H1 (cell line): ENCODE data around the gene PIGL. TPM values are rescaled to one million over a fixed set of nuclear protein-coding genes. Genes with fewer than 3 reads are reported as not detected.

Source experiments
- CTCF ChIA-PET: fragments of 300-600 bp; sonication (Branson Sonifier 250); formaldehyde crosslinking; loops from one replicate; lab custom pipeline; 2021; ENCODE audit not compliant: partially characterized antibody; lab: Charles Lee
- POLR2A ChIA-PET: fragments of 300-600 bp; sonication (Branson Sonifier 250); formaldehyde crosslinking; loops from one replicate; lab custom pipeline; 2021; ENCODE audit warnings: inconsistent platforms; ENCODE audit not compliant: partially characterized antibody; lab: Charles Lee
- DNase-seq, 2 experiments: peaks; one replicate each; pipeline versions ENCODE4 v3.0.0 to v3.0.0-alpha.2; 2010 to 2022; ENCODE audit warnings: low spot score in 2 of 2, low read depth in 1 of 2, mixed read lengths in 1 of 2
- FAIRE-seq: peaks from 2 replicates; lab custom pipeline; 2011; peaks lifted over from hg19 to GRCh38; lab: Jason Lieb, UNC
- H2AFZ ChIP-seq: 2 replicates; pipeline ENCODE4 v1.8.1; 2012; ENCODE audit warnings: low read length, inconsistent platforms
- H2AK5ac ChIP-seq: 2 replicates; pipeline ENCODE4 v1.6.1; 2013; ENCODE audit warnings: low read depth, low read length
- H2BK120ac ChIP-seq: replicated peaks from 2 replicates; pipeline ENCODE3; 2013; ENCODE audit warnings: low read depth, low read length, inconsistent platforms
- H2BK12ac ChIP-seq: 2 replicates; pipeline ENCODE4 v1.6.1; 2013; ENCODE audit warnings: low read depth, low read length
- H2BK15ac ChIP-seq: 2 replicates; pipeline ENCODE4 v1.6.1; 2013; ENCODE audit warnings: low read length
- H2BK20ac ChIP-seq: 2 replicates; pipeline ENCODE4 v1.6.1; 2013; ENCODE audit warnings: low read length
- H2BK5ac ChIP-seq: 2 replicates; pipeline ENCODE4 v1.6.1; 2013; ENCODE audit warnings: low read depth, low read length
- H3K14ac ChIP-seq: 2 replicates; pipeline ENCODE4 v1.6.1; 2013; ENCODE audit warnings: inconsistent platforms; ENCODE audit not compliant: insufficient read length
- H3K18ac ChIP-seq: 2 replicates; pipeline ENCODE4 v1.6.1; 2013; ENCODE audit warnings: low read length; ENCODE audit errors: extremely low read depth
- H3K23ac ChIP-seq: 2 replicates; pipeline ENCODE4 v1.6.1; 2013; ENCODE audit warnings: inconsistent platforms; ENCODE audit not compliant: insufficient read length
- H3K23me2 ChIP-seq: 2 replicates; pipeline ENCODE4 v1.6.1; 2013; ENCODE audit warnings: low read depth, low read length
- H3K27ac ChIP-seq: 2 replicates; pipeline ENCODE4 v1.6.1; 2011; ENCODE audit warnings: low read depth, low read length, inconsistent platforms
- H3K27me3 ChIP-seq, 4 experiments: replicated peaks in 1 of 4; 1 replicate in 1 of 4; 2 replicates in 3 of 4; pipeline versions ENCODE4 v1.6.1 to v1.8.1; 2011 to 2013; ENCODE audit warnings: low read length in 3 of 4, mild to moderate bottlenecking in 3 of 4, inconsistent platforms in 2 of 4, mixed read lengths in 2 of 4, moderate library complexity in 1 of 4; ENCODE audit not compliant: control insufficient read depth in 3 of 4, insufficient read depth in 3 of 4; ENCODE audit errors: extremely low read depth in 1 of 4
- H3K36me3 ChIP-seq, 4 experiments: 2 replicates each; pipeline versions ENCODE4 v1.6.1 to v1.8.1; 2011 to 2013; ENCODE audit warnings: mild to moderate bottlenecking in 4 of 4, low read length in 3 of 4, moderate library complexity in 2 of 4, control low read depth in 1 of 4, inconsistent platforms in 1 of 4; ENCODE audit not compliant: insufficient read depth in 4 of 4, control insufficient read depth in 2 of 4
- H3K4ac ChIP-seq: replicated peaks from 2 replicates; pipeline ENCODE3; 2013; ENCODE audit warnings: low read length, low read depth, mixed read lengths, inconsistent platforms; ENCODE audit not compliant: insufficient read length
- H3K4me1 ChIP-seq, 4 experiments: replicated peaks in 1 of 4; 1 replicate in 1 of 4; 2 replicates in 3 of 4; pipeline versions ENCODE4 v1.6.1 to v1.8.1; 2011 to 2013; ENCODE audit warnings: low read length in 3 of 4, inconsistent platforms in 2 of 4, mixed read lengths in 1 of 4; ENCODE audit not compliant: insufficient read depth in 4 of 4, control insufficient read depth in 3 of 4
- H3K4me2 ChIP-seq, 2 experiments: 2 replicates each; pipeline versions ENCODE4 v1.6.1 to v1.8.1; 2011 to 2013; ENCODE audit warnings: low read depth in 2 of 2, low read length in 2 of 2, control low read depth in 1 of 2, inconsistent platforms in 1 of 2, mild to moderate bottlenecking in 1 of 2; ENCODE audit not compliant: insufficient read depth in 1 of 2
- H3K4me3 ChIP-seq, 4 experiments: fragments of 200-600, 300-600 bp in 1 of 4; sonication (generic), shearing (Covaris generic), sonication (Bioruptor Twin) in 1 of 4; 2 replicates each; pipeline versions ENCODE4 v1.5.1 to v1.8.1; 2011 to 2016; ENCODE audit warnings: low read length in 4 of 4, low read depth in 3 of 4, control low read depth in 2 of 4, inconsistent platforms in 2 of 4, mild to moderate bottlenecking in 2 of 4, mixed read lengths in 1 of 4, moderate library complexity in 1 of 4; ENCODE audit not compliant: insufficient read depth in 2 of 4; ENCODE audit errors: extremely low read depth in 1 of 4
- H3K56ac ChIP-seq: replicated peaks from 2 replicates; pipeline ENCODE3; 2013; ENCODE audit warnings: low read depth, mild to moderate bottlenecking, mixed read lengths, low read length, inconsistent platforms; ENCODE audit not compliant: insufficient read length
- H3K79me1 ChIP-seq: 2 replicates; pipeline ENCODE4 v1.6.1; 2013; ENCODE audit warnings: low read depth, low read length, control low read depth
- H3K79me2 ChIP-seq, 2 experiments: 2 replicates each; pipeline versions ENCODE4 v1.6.1 to v1.8.1; 2012 to 2013; ENCODE audit warnings: low read length in 2 of 2, mild to moderate bottlenecking in 2 of 2, inconsistent platforms in 1 of 2; ENCODE audit not compliant: insufficient read depth in 2 of 2, control insufficient read depth in 1 of 2
- H3K9ac ChIP-seq, 4 experiments: replicated peaks in 1 of 4; 1 replicate in 1 of 4; 2 replicates in 3 of 4; pipeline versions ENCODE4 v1.6.1 to v1.8.1; 2011 to 2013; ENCODE audit warnings: low read depth in 3 of 4, low read length in 3 of 4, control low read depth in 2 of 4, mild to moderate bottlenecking in 2 of 4, moderate library complexity in 2 of 4, inconsistent platforms in 1 of 4; ENCODE audit errors: extremely low read depth in 1 of 4
- H3K9me3 ChIP-seq, 2 experiments: 2 replicates each; pipeline versions ENCODE4 v1.6.1 to v1.8.1; 2012 to 2013; ENCODE audit warnings: mild to moderate bottlenecking in 2 of 2, moderate library complexity in 2 of 2, control low read depth in 1 of 2, inconsistent platforms in 1 of 2, low read depth in 1 of 2, low read length in 1 of 2, mixed read lengths in 1 of 2; ENCODE audit not compliant: insufficient read depth in 2 of 2
- H4K20me1 ChIP-seq, 2 experiments: replicated peaks in 1 of 2; 2 replicates each; pipeline versions ENCODE3 to v1.8.1; 2011 to 2013; ENCODE audit warnings: inconsistent platforms in 2 of 2, low read length in 2 of 2, mild to moderate bottlenecking in 1 of 2; ENCODE audit not compliant: insufficient read depth in 2 of 2, control insufficient read depth in 1 of 2
- H4K5ac ChIP-seq: 2 replicates; pipeline ENCODE4 v1.6.1; 2013; ENCODE audit warnings: low read length, low read depth, mixed read lengths, inconsistent platforms; ENCODE audit not compliant: insufficient read length
- H4K8ac ChIP-seq: 2 replicates; pipeline ENCODE4 v1.8.0; 2013; ENCODE audit warnings: mild to moderate bottlenecking, moderate library complexity, low read length, inconsistent platforms; ENCODE audit not compliant: insufficient read depth; ENCODE audit errors: extremely low read depth
- H4K91ac ChIP-seq: replicated peaks from 2 replicates; pipeline ENCODE3; 2013; ENCODE audit warnings: low read length, mixed read lengths, inconsistent platforms; ENCODE audit not compliant: insufficient read length
- FOSL1 ChIP-seq: IDR thresholded peaks from 2 replicates; pipeline ENCODE4 v1.6.1; 2011; ENCODE audit warnings: mild to moderate bottlenecking, low read depth, low read length, moderate library complexity; ENCODE audit not compliant: insufficient read depth
- NANOG ChIP-seq: IDR thresholded peaks from 2 replicates; pipeline ENCODE4 v1.6.1; 2011; ENCODE audit warnings: low read length, low read depth, mild to moderate bottlenecking, inconsistent platforms; ENCODE audit not compliant: insufficient read depth, poor library complexity, severe bottlenecking
- WGBS, 2 experiments: shearing (Covaris generic) in 1 of 2; methylation state at CpG; one replicate each; pipeline versions ENCODE4 v1.1.6 to v1.1.7; 2013 to 2015; ENCODE audit warnings: low lambda C conversion rate in 2 of 2, mixed read lengths in 2 of 2, inconsistent platforms in 1 of 2, low coverage in 1 of 2, missing lambda C conversion rate in 1 of 2; ENCODE audit not compliant: insufficient replicate concordance in 2 of 2, insufficient coverage in 1 of 2, insufficient read length in 1 of 2; ENCODE audit errors: extremely low coverage in 1 of 2, missing lambda C conversion rate in 1 of 2; 5-methylcytosine and 5-hydroxymethylcytosine counted together
- polyA plus RNA-seq, 7 experiments: library from polyadenylated mRNA; depleted of rRNA in 3 of 7; stranded (reverse) in 5 of 7; unstranded in 2 of 7; fragments of >200 nt in 5 of 7; fragments of 200-250 nt in 2 of 7; gene quantifications; 1 replicate in 5 of 7; 2 replicates in 1 of 7; 4 replicates in 1 of 7; pipeline versions ENCODE4 v1.2.1 to v1.2.3, GENCODE V29; 2011 to 2013; ENCODE audit warnings: missing spikeins in 2 of 7, mixed read lengths in 2 of 7
- total RNA-seq: library from RNA; stranded (reverse); fragmentation: NEBNext Ultra II Directional; extraction: Animal tissue kit (Norgen Biotek cat#: 25700); gene quantifications from 2 replicates; pipeline ENCODE4 v1.2.1, GENCODE V29; 2021

Gene PIGL
- total and polyA plus RNA-seq, 2 of the 8 experiments (the other 6 are each of a cell fraction or from before 2014, with no cell fraction given), result 28.4 to 30.8 TPM

DNA sequence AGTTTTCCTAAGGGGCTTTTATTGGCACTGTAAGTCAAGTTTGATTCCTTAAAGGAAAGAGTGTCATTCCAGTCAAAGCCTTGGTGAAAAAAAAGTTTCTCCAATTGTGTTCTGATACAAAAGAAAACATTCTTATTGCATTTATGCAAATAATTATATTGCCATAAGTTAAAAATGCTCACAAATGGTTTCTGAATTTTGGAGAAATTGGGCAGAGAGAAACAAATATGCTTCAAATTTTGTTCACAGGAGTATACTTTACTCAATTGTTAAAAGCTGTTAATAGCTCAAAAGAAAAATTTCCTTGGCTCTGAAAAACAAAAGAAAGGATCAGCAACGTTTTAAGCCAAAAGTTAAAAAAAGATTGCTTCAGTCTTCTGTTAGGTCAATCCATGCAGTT is 60.2 kb downstream of the PIGL start:
- Histone ChIP-seq H2BK120ac (no peak overlapping the region), H4K91ac (no peak overlapping the region), H4K20me1 (no peaks in the 10 kb centered on the region), H3K4ac (no peak overlapping the region), H3K36me3 (peaks cover 0 to 5% (median 0%) of the 10 kb centered on the region in 4 experiments; a peak in 1 of 8 replicates), H3K23ac (no peak overlapping the region), H3K9ac (no peak overlapping the region), H3K27me3 (no peaks in the 10 kb centered on the region), H3K14ac (no peak overlapping the region), H2BK12ac (no peak overlapping the region), H3K56ac (no peak overlapping the region), H3K4me1 (peaks cover 0 to 3% (median 0%) of the 10 kb centered on the region in 4 experiments; a peak in 1 of 7 replicates), H2AFZ (no peak overlapping the region), H3K4me3 (no peak overlapping the region), H3K27ac (no peak overlapping the region), H4K8ac (no peak overlapping the region), H2AK5ac (no peak overlapping the region), H3K79me1 (no peaks in the 10 kb centered on the region; the same call in 1 of the 2 replicates), H3K4me2 (no peak overlapping the region), H2BK5ac (no peak overlapping the region), H3K18ac (no peak overlapping the region), H4K5ac (no peak overlapping the region), H3K9me3 (peaks cover 6 to 7% of the 10 kb centered on the region in 2 experiments; a peak in 2 of 4 replicates), H3K79me2 (no peaks in the 10 kb centered on the region), H2BK15ac (no peak overlapping the region), H3K23me2 (no peaks in the 10 kb centered on the region), H2BK20ac (no peak overlapping the region)
- DNase-seq (no peak), FAIRE-seq (no peak)
- ChIA-PET POLR2A (no interaction called here), CTCF (no interaction called here)
- WGBS, 2 experiments, result 80% methylated on average over 1 of the region's 1 CpG; no CpG with 5 or more reads in 1 of the 2 experiments
- TF ChIP-seq FOSL1 (no peak), NANOG (no peak)
